CD4-positive, alpha-beta T cell (primary cell): ENCODE results near the gene SRPX2. TPM values are rescaled to one million over a fixed set of nuclear protein-coding genes. Genes with fewer than 3 reads are reported as not detected.

ENCODE experiments used
- ATAC-seq: fragments of 200-7000 bp; cut with Tn5 transposase; one replicate; pipeline ENCODE4 v1.10.0; 2022; ENCODE audit warnings: mild to moderate bottlenecking; ENCODE audit not compliant: poor library complexity
- CTCF ChIA-PET: fragments of 350-600 bp; sonication (Branson Sonifier 250); formaldehyde crosslinking; loops from one replicate; lab custom pipeline; 2021; ENCODE audit warnings: antibody characterized with exemption, inconsistent platforms; lab: Charles Lee
- POLR2A ChIA-PET: fragments of 350-600 bp; sonication (Branson Sonifier 250); formaldehyde crosslinking; loops from one replicate; lab custom pipeline; 2021; ENCODE audit warnings: antibody characterized with exemption, inconsistent platforms; lab: Charles Lee
- DNase-seq, 14 experiments: peaks; one replicate each; pipeline ENCODE4 v3.0.0-alpha.2; 2013 to 2020; ENCODE audit warnings: mixed read lengths in 2 of 14
- H3K27ac ChIP-seq, 2 donors: one replicate each; pipeline versions ENCODE4 v1.5.1 to v1.7.0; 2013; ENCODE audit warnings: low read length in 2 of 2, low read depth in 1 of 2, mild to moderate bottlenecking in 1 of 2
- H3K27me3 ChIP-seq, 2 experiments: 1 replicate in 1 of 2; 2 replicates in 1 of 2; pipeline versions ENCODE4 v1.6.1 to v1.7.0; 2013; ENCODE audit warnings: low read length in 2 of 2, control low read depth in 1 of 2, mild to moderate bottlenecking in 1 of 2, moderate library complexity in 1 of 2; ENCODE audit not compliant: insufficient read depth in 2 of 2, control insufficient read depth in 1 of 2
- H3K36me3 ChIP-seq: one replicate; pipeline ENCODE4 v1.6.1; 2013; ENCODE audit warnings: low read length, control low read depth; ENCODE audit not compliant: insufficient read depth
- H3K4me1 ChIP-seq: one replicate; pipeline ENCODE4 v1.6.1; 2013; ENCODE audit warnings: low read length, control low read depth; ENCODE audit not compliant: insufficient read depth
- H3K4me3 ChIP-seq: one replicate; pipeline ENCODE4 v1.5.1; 2013; ENCODE audit warnings: mild to moderate bottlenecking, low read length, moderate library complexity
- H3K9me3 ChIP-seq, 2 experiments: 1 replicate in 1 of 2; 2 replicates in 1 of 2; pipeline versions ENCODE4 v1.6.1 to v1.7.0; 2013; ENCODE audit warnings: low read length in 2 of 2, mild to moderate bottlenecking in 2 of 2, control low read depth in 1 of 2, moderate library complexity in 1 of 2; ENCODE audit not compliant: control insufficient read depth in 1 of 2, insufficient read depth in 1 of 2
- H3K27ac Mint-ChIP-seq: one replicate; pipeline ENCODE4 v1.8.0; 2020; ENCODE audit warnings: mixed read lengths
- H3K27me3 Mint-ChIP-seq: one replicate; pipeline ENCODE4 v1.8.0; 2021; ENCODE audit warnings: mixed read lengths
- H3K36me3 Mint-ChIP-seq: one replicate; pipeline ENCODE4 v1.8.0; 2021; ENCODE audit warnings: low read depth, mixed read lengths
- H3K4me1 Mint-ChIP-seq: one replicate; pipeline ENCODE4 v1.8.0; 2021; ENCODE audit warnings: low read depth, mixed read lengths
- H3K4me3 Mint-ChIP-seq: one replicate; pipeline ENCODE4 v1.8.0; 2020; ENCODE audit warnings: mild to moderate bottlenecking, mixed read lengths
- H3K9me3 Mint-ChIP-seq: one replicate; pipeline ENCODE4 v1.8.0; 2020; ENCODE audit warnings: mixed read lengths
- CTCF ChIP-seq: fragments of 200-600 bp; IDR thresholded peaks from one replicate; pipeline ENCODE4 v1.8.0; 2022; ENCODE audit warnings: antibody characterized with exemption, mild to moderate bottlenecking
- intact Hi-C, 2 experiments: fragments of 100-400 bp; cut with DNase I in 1 of 2; cut with micrococcal nuclease in 1 of 2; formaldehyde crosslinking; loops; one replicate each; pipeline versions ENCODE4 v1.15.1 to v1.9.0; 2023 to 2025; cut with DNase I, micrococcal nuclease
- total RNA-seq, 174 experiments: library from RNA in 2 of 174; stranded (reverse) in 2 of 174; gene quantifications; one replicate each; pipeline ENCODE4 v1.2.3 and lab custom pipeline; 2021 to 2026

Gene SRPX2
- total RNA-seq, 2 experiments from 2014 or later: not detected

- H3K36me3 Mint-ChIP-seq: no peaks in the 10 kb centered on the region
- intact Hi-C loops: no loop called here
- Histone ChIP-seq H3K4me1 (no peaks in the 10 kb centered on the region), H3K9me3 (no peaks in the 10 kb centered on the region), H3K27ac (no peak overlapping the region), H3K27me3 (peaks cover 0 to 6% of the 10 kb centered on the region in 2 experiments), H3K4me3 (no peak overlapping the region), H3K36me3 (no peaks in the 10 kb centered on the region)
- ATAC-seq (no peak), DNase-seq (no peak)
- H3K27me3 Mint-ChIP-seq: peaks cover 26% of the 10 kb centered on the region
- H3K4me1 Mint-ChIP-seq: no peaks in the 10 kb centered on the region
- CTCF ChIA-PET: no interaction called here
- no peak overlapping the region for H3K27ac Mint-ChIP-seq
- no peak overlapping the region for H3K4me3 Mint-ChIP-seq
- no peaks in the 10 kb centered on the region for H3K9me3 Mint-ChIP-seq
- TF ChIP-seq CTCF: no peak
- POLR2A ChIA-PET: no interaction called here
These were observed 60.7 kb downstream of the SRPX2 start for GRCh38 chrX:100704581-100705203.

GRCh38 chrX:100710816-100711215 is 66.8 kb downstream of the SRPX2 start:
- no peak for DNase-seq
- intact Hi-C loops: no loop called here
- Histone ChIP-seq H3K4me3 (no peak overlapping the region), H3K36me3 (no peaks in the 10 kb centered on the region), H3K4me1 (no peaks in the 10 kb centered on the region), H3K27me3 (peaks cover 2 to 6% of the 10 kb centered on the region in 2 experiments), H3K27ac (no peak overlapping the region), H3K9me3 (no peaks in the 10 kb centered on the region)
- H3K4me1 Mint-ChIP-seq: no peaks in the 10 kb centered on the region
- H3K4me3 Mint-ChIP-seq: no peak overlapping the region
- H3K36me3 Mint-ChIP-seq: no peaks in the 10 kb centered on the region
- POLR2A ChIA-PET: no interaction called here
- no peaks in the 10 kb centered on the region for H3K9me3 Mint-ChIP-seq
- no peak for TF ChIP-seq CTCF
- H3K27me3 Mint-ChIP-seq: peaks cover 12% of the 10 kb centered on the region
- H3K27ac Mint-ChIP-seq: no peak overlapping the region
- CTCF ChIA-PET: no interaction called here
- ATAC-seq: no peak

GRCh38 chrX:100717363-100717762 is 73.4 kb downstream of the SRPX2 start:
- Mint-ChIP-seq H3K4me1 (no peaks in the 10 kb centered on the region), H3K4me3 (no peak overlapping the region), H3K27me3 (no peaks in the 10 kb centered on the region), H3K27ac (no peak overlapping the region), H3K9me3 (no peaks in the 10 kb centered on the region), H3K36me3 (no peaks in the 10 kb centered on the region)
- Histone ChIP-seq H3K36me3 (no peaks in the 10 kb centered on the region), H3K9me3 (no peaks in the 10 kb centered on the region), H3K4me1 (no peaks in the 10 kb centered on the region), H3K27me3 (no peaks in the 10 kb centered on the region), H3K4me3 (no peak overlapping the region), H3K27ac (no peak overlapping the region)
- DNase-seq: no peak
- TF ChIP-seq CTCF: no peak
- ATAC-seq: no peak
- ChIA-PET CTCF (no interaction called here), POLR2A (no interaction called here)
- intact Hi-C loops: no loop called here
